ENCODE measurements around the gene FRMD3. TPM values are rescaled to one million over a fixed set of nuclear protein-coding genes. Genes with fewer than 3 reads are reported as not detected.
"Not testable (repeated sequence)": the region's sequence is repeated elsewhere in the genome, so short reads cannot be mapped to it uniquely, and the experiment has no call there.

FRMD3 gene
- total RNA-seq, 1 experiment from 2014 or later = 1.9 TPM

DNA sequence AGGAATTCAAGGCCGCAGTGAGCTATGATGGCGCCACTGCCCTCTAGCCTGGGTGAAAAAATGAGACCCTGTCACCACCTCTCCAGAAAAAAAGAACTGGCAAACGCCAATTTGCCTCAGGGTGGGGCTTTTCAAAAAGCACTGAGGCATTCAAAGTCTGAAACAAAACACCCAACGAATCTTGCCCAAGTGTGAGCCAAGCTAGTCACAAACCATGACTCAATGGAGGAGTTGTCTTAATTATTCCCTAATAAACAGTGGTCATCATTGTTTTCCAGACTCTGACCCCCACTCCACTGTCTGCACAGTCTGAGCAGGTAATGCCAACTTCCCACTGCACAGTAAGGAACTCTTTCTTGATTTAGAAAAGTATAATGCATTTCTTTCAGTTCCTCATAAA lies 16.8 kb downstream of the FRMD3 start:
- POLR2A ChIA-PET (ENCODE audit: unreplicated experiment) = no interaction called here
- Histone ChIP-seq H2AFZ (no peak overlapping the region), H3K9me2 (ENCODE audit: insufficient read depth) (no peaks in the 10 kb centered on the region), H3K79me2 (ENCODE audit: low read depth) (no peaks in the 10 kb centered on the region), H3K27me3 (ENCODE audit: insufficient read depth, low read depth) (no peaks in the 10 kb centered on the region), H3K4me3 (no peak overlapping the region), H3K4me1 (replicated peaks; ENCODE audit: insufficient read depth) (peaks cover 12% of the 10 kb centered on the region), H3F3A (ENCODE audit: insufficient read depth, low read depth) (peaks cover 8% of the 10 kb centered on the region; the same call in 1 of the 2 replicates), H3K27ac (0 out of 2 replicates have a peak overlapping the region, but pooled peaks have one; percentile 21), H3K4me2 (no peak overlapping the region; the same call in 1 of the 2 replicates), H3K36me3 (ENCODE audit: low read depth) (no peaks in the 10 kb centered on the region), H3K9me3 (ENCODE audit: insufficient read depth, low read depth) (no peaks in the 10 kb centered on the region), H4K20me1 (ENCODE audit: insufficient read depth) (no peaks in the 10 kb centered on the region)
- BruUV-seq (replicated peaks) = no TSS peak
- TF ChIP-seq EZH2 (IDR thresholded peaks at IDR 0.05; ENCODE audit: low read depth) = no peak
- TF ChIP-seq, protein P1, sequence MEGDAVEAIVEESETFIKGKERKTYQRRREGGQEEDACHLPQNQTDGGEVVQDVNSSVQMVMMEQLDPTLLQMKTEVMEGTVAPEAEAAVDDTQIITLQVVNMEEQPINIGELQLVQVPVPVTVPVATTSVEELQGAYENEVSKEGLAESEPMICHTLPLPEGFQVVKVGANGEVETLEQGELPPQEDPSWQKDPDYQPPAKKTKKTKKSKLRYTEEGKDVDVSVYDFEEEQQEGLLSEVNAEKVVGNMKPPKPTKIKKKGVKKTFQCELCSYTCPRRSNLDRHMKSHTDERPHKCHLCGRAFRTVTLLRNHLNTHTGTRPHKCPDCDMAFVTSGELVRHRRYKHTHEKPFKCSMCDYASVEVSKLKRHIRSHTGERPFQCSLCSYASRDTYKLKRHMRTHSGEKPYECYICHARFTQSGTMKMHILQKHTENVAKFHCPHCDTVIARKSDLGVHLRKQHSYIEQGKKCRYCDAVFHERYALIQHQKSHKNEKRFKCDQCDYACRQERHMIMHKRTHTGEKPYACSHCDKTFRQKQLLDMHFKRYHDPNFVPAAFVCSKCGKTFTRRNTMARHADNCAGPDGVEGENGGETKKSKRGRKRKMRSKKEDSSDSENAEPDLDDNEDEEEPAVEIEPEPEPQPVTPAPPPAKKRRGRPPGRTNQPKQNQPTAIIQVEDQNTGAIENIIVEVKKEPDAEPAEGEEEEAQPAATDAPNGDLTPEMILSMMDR (conservative IDR thresholded peaks at IDR 0.05) = no peak
- CTCF ChIA-PET = no interaction called here
- intact Hi-C loops (cut with micrococcal nuclease; ENCODE audit: unreplicated experiment) = no loop called here
- DNase-seq = peak; percentile 28 to 66

DNA sequence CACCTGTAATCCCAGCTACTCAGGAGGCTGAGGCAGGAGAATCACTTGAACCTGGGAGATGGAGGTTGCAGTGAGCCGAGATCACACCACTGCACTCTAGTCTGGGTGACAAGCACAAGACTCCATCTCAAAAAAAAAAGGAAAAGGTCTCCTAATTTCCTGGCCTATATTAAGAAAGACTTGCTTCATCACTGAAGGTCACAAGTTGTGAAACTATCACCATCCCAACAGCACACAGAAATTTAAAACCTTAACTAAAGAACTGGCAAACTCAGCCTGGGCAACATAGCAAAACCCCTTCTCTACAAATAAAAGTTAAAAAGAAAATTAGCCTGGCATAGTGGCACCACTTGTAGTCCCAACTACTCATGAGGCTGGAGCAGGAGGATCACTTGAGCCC lies 17.2 kb downstream of the FRMD3 start:
- Histone ChIP-seq H3K27me3 (ENCODE audit: insufficient read depth, low read depth) (no peaks in the 10 kb centered on the region), H3K9me3 (ENCODE audit: insufficient read depth, low read depth) (no peaks in the 10 kb centered on the region), H2AFZ (no peak overlapping the region), H3K9me2 (ENCODE audit: insufficient read depth) (no peaks in the 10 kb centered on the region), H3K4me2 (no peak overlapping the region), H3F3A (ENCODE audit: insufficient read depth, low read depth) (peaks cover 8% of the 10 kb centered on the region; the same call in 1 of the 2 replicates), H4K20me1 (ENCODE audit: insufficient read depth) (no peaks in the 10 kb centered on the region), H3K79me2 (ENCODE audit: low read depth) (no peaks in the 10 kb centered on the region), H3K4me3 (no peak overlapping the region), H3K27ac (no peak overlapping the region), H3K36me3 (ENCODE audit: low read depth) (no peaks in the 10 kb centered on the region), H3K4me1 (replicated peaks; ENCODE audit: insufficient read depth) (peaks cover 12% of the 10 kb centered on the region)
- BruUV-seq (replicated peaks) = no TSS peak
- POLR2A ChIA-PET (ENCODE audit: unreplicated experiment) = no interaction called here
- intact Hi-C loops (cut with micrococcal nuclease; ENCODE audit: unreplicated experiment) = no loop called here
- CTCF ChIA-PET = no interaction called here
- no peak for TF ChIP-seq EZH2 (IDR thresholded peaks at IDR 0.05; ENCODE audit: low read depth)
- TF ChIP-seq, protein P1 (conservative IDR thresholded peaks at IDR 0.05) = no peak
- no peak for DNase-seq

DNA sequence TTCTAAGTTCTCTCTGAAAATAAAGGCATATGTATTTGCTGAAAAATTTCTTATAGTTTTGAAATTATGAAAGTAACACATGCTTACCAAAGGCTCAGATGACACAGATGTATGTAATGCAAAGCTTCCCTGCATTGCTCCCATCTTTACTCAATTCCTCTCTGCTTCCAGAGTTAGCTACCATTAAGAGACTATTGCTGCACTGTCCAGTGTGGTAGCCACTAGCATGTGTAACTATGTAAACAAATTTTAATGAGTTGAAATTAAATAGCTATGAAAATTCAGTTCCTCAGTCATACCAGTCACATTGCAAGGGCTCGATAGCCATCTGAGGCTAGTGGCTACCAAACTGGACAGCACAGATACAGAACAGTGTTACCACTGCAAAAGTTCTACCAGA lies 17.9 kb downstream of the FRMD3 start:
- POLR2A ChIA-PET (ENCODE audit: unreplicated experiment) = no interaction called here
- CTCF ChIA-PET = no interaction called here
- Histone ChIP-seq H4K20me1 (ENCODE audit: insufficient read depth) (no peaks in the 10 kb centered on the region), H3K4me2 (no peak overlapping the region), H3K27ac (no peak overlapping the region), H3K4me1 (replicated peaks; ENCODE audit: insufficient read depth) (peaks cover 12% of the 10 kb centered on the region), H3F3A (ENCODE audit: insufficient read depth, low read depth) (peaks cover 8% of the 10 kb centered on the region; the same call in 1 of the 2 replicates), H3K9me2 (ENCODE audit: insufficient read depth) (no peaks in the 10 kb centered on the region), H3K9me3 (ENCODE audit: insufficient read depth, low read depth) (no peaks in the 10 kb centered on the region), H3K36me3 (ENCODE audit: low read depth) (no peaks in the 10 kb centered on the region), H3K79me2 (ENCODE audit: low read depth) (no peaks in the 10 kb centered on the region), H3K4me3 (no peak overlapping the region), H2AFZ (no peak overlapping the region), H3K27me3 (ENCODE audit: insufficient read depth, low read depth) (no peaks in the 10 kb centered on the region)
- intact Hi-C loops (cut with micrococcal nuclease; ENCODE audit: unreplicated experiment) = no loop called here
- BruUV-seq (replicated peaks) = no TSS peak
- no peak for DNase-seq
- TF ChIP-seq, protein P1 (conservative IDR thresholded peaks at IDR 0.05) = no peak
- TF ChIP-seq EZH2 (IDR thresholded peaks at IDR 0.05; ENCODE audit: low read depth) = no peak

DNA sequence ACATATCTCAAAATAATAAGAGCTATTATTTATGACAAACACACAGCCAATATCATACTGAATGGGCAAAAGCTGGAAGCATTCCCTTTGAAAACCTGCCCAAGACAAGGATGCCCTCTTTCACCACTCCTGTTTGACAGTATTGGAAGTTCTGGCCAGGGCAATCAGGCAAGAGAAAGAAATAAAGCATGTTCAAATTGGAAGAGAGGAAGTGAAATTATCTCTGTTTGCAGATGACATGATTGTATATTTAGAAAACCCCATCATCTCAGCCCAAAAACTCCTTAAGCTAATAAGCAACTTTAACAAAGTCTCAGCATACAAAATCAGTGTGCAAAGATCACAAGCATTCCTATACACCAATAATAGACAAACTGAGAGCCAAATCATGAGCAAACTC lies 20.2 kb downstream of the FRMD3 start:
- H3K36me3 ChIP-seq (ENCODE audit: low read depth); H3K9me3 ChIP-seq (ENCODE audit: insufficient read depth, low read depth); H3K79me2 ChIP-seq (ENCODE audit: low read depth); DNase-seq; H3K4me3 ChIP-seq; H3K9me2 ChIP-seq (ENCODE audit: insufficient read depth); POLR2A ChIA-PET (ENCODE audit: unreplicated experiment); intact Hi-C loops (cut with micrococcal nuclease; ENCODE audit: unreplicated experiment); H3K27ac ChIP-seq; H3F3A ChIP-seq (ENCODE audit: insufficient read depth, low read depth); H3K4me2 ChIP-seq; H4K20me1 ChIP-seq (ENCODE audit: insufficient read depth); H3K27me3 ChIP-seq (ENCODE audit: insufficient read depth, low read depth); BruUV-seq (replicated peaks); H2AFZ ChIP-seq; CTCF ChIA-PET: not testable (repeated sequence)
- H3K4me1 ChIP-seq (replicated peaks; ENCODE audit: insufficient read depth) = peaks cover 12% of the 10 kb centered on the region
